ENCODE results near the gene ZFPM1.

- TF ChIP-seq CTCF (IDR thresholded peaks at IDR 0.05) = no peak
- TF ChIP-seq POLR2A (IDR thresholded peaks at IDR 0.05) = no peak
These were observed 17.4 kb upstream of the ZFPM1 start for GRCh38 chr16:88435437-88436355.
